ENCODE data around the gene ASCC1.

The ASCC1 gene

GRCh38 chr10:72106896-72107295 lies 109.2 kb downstream of the ASCC1 start:
- in situ Hi-C loops (cut with HindIII; ENCODE audit: low sequenced_read_pairs): no loop called here

GRCh38 chr10:72106154-72106849 lies 109.8 kb downstream of the ASCC1 start:
- no peak for DNase-seq (ENCODE audit: low read depth, low spot score)
- TF ChIP-seq CTCF (IDR thresholded peaks at IDR 0.05; ENCODE audit: low read depth, low read length): no peak
- no peak overlapping the region for H3K4me3 ChIP-seq (ENCODE audit: low read depth, low read length)
- in situ Hi-C loops (cut with HindIII; ENCODE audit: low sequenced_read_pairs): no loop called here

More at GRCh38 chr10:72106896-72107295, 109.2 kb downstream of the ASCC1 start:
- DNase-seq (ENCODE audit: low read depth, low spot score): no peak
- H3K4me3 ChIP-seq (ENCODE audit: low read depth, low read length): no peak overlapping the region
- TF ChIP-seq CTCF (IDR thresholded peaks at IDR 0.05; ENCODE audit: low read depth, low read length): no peak

- no peak for TF ChIP-seq CTCF (IDR thresholded peaks at IDR 0.05; ENCODE audit: low read depth, low read length)
- no peak for DNase-seq (ENCODE audit: low read depth, low spot score)
- in situ Hi-C loops (cut with HindIII; ENCODE audit: low sequenced_read_pairs): no loop called here
- no peak overlapping the region for H3K4me3 ChIP-seq (ENCODE audit: low read depth, low read length)
Observed at GRCh38 chr10:72105710-72106109, 110.4 kb downstream of the ASCC1 start.

GRCh38 chr10:72105098-72105475 lies 111.0 kb downstream of the ASCC1 start:
- no peak for TF ChIP-seq CTCF (IDR thresholded peaks at IDR 0.05; ENCODE audit: low read depth, low read length)
- H3K4me3 ChIP-seq (ENCODE audit: low read depth, low read length): no peak overlapping the region
- in situ Hi-C loops (cut with HindIII; ENCODE audit: low sequenced_read_pairs): no loop called here
- DNase-seq (ENCODE audit: low read depth, low spot score): no peak

- no peak for DNase-seq (ENCODE audit: low read depth, low spot score)
- no peak for TF ChIP-seq CTCF (IDR thresholded peaks at IDR 0.05; ENCODE audit: low read depth, low read length)
- in situ Hi-C loops (cut with HindIII; ENCODE audit: low sequenced_read_pairs): no loop called here
- no peak overlapping the region for H3K4me3 ChIP-seq (ENCODE audit: low read depth, low read length)
Observed at GRCh38 chr10:72104472-72105097, 111.5 kb downstream of the ASCC1 start.

GRCh38 chr10:72099600-72099921 lies 116.5 kb downstream of the ASCC1 start:
- in situ Hi-C loops (cut with HindIII; ENCODE audit: low sequenced_read_pairs): no loop called here
- TF ChIP-seq CTCF (IDR thresholded peaks at IDR 0.05; ENCODE audit: low read depth, low read length): no peak
- no peak overlapping the region for H3K4me3 ChIP-seq (ENCODE audit: low read depth, low read length)
- DNase-seq (ENCODE audit: low read depth, low spot score): no peak

Measured in astrocyte of the spinal cord (primary cell).